Peyer's patch (tissue), 4 donors: Measurements from ENCODE around the gene REELD1.

ENCODE experiments used
- POLR2A ChIP-seq, 2 donors: fragments of 450-650 bp; IDR thresholded peaks; one replicate each; pipeline ENCODE4 v1.5.1; 2017; ENCODE audit warnings: antibody characterized with exemption in 2 of 2, mild to moderate bottlenecking in 2 of 2, moderate library complexity in 2 of 2
- TF ChIP-seq, protein P1 (sequence below), 6 experiments: fragments of 450-650 bp in 4 of 6; fragments of 200-600 bp in 2 of 6; sonication (generic) in 1 of 6; IDR thresholded peaks; one replicate each; pipeline ENCODE4 v1.5.1; 2017 to 2019; ENCODE audit warnings: antibody characterized with exemption in 6 of 6, mild to moderate bottlenecking in 3 of 6, moderate library complexity in 1 of 6

DNA sequence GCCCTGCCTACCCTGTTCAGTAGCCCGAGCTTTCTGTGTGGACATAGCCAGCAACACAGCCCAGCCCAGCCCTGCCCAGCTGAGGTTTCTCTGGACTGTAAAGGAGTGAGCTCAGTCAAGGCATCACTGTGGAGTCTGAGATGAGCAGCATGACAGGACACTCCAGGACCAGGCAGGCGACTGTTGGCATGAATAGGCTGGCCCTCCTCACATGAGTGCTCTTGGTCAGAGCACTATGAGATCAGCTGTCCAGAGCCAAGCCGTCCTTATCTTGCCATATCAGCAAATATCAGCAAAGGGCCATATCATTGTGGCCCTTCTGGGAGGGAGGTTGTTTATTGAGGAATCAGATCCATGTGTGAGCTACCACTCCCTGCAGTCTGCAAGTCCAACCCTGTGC, 30.9 kb downstream of the REELD1 start:
- TF ChIP-seq, protein P1, sequence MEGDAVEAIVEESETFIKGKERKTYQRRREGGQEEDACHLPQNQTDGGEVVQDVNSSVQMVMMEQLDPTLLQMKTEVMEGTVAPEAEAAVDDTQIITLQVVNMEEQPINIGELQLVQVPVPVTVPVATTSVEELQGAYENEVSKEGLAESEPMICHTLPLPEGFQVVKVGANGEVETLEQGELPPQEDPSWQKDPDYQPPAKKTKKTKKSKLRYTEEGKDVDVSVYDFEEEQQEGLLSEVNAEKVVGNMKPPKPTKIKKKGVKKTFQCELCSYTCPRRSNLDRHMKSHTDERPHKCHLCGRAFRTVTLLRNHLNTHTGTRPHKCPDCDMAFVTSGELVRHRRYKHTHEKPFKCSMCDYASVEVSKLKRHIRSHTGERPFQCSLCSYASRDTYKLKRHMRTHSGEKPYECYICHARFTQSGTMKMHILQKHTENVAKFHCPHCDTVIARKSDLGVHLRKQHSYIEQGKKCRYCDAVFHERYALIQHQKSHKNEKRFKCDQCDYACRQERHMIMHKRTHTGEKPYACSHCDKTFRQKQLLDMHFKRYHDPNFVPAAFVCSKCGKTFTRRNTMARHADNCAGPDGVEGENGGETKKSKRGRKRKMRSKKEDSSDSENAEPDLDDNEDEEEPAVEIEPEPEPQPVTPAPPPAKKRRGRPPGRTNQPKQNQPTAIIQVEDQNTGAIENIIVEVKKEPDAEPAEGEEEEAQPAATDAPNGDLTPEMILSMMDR (IDR thresholded peaks at IDR 0.05), result no peak
- TF ChIP-seq POLR2A (IDR thresholded peaks at IDR 0.05), result no peak
